NCI-H1694 (cell line): ENCODE data around the gene MESP1.

Source experiments
- DNase-seq: peaks from one replicate; lab custom pipeline; 2025; lab: John Stamatoyannopoulos, UW

MESP1 gene

GRCh38 chr15:89781055-89781454 lies 30.0 kb upstream of the MESP1 start:
- DNase-seq, result no peak

GRCh38 chr15:89780601-89781000 lies 29.6 kb upstream of the MESP1 start:
- no peak for DNase-seq

DNA sequence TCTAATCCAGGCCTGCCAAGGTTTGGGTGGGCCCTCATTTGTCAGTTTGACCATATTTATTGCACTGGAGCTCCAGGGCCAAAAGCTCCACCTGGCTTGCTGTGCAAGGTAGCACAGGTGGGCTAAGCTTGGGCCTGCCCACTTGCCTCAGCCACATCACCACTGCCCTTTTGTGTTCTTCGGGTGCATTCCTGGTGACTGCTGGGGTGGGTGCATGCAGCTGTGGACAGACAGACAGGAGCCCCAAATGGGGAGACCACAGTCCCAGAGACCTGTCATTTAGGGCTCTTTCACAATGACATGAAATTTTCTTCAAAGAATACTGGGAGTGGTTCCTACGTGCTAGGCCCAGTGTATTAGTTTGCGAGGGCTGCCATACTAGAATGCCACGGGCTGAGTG lies 27.8 kb upstream of the MESP1 start:
- no peak for DNase-seq

DNA sequence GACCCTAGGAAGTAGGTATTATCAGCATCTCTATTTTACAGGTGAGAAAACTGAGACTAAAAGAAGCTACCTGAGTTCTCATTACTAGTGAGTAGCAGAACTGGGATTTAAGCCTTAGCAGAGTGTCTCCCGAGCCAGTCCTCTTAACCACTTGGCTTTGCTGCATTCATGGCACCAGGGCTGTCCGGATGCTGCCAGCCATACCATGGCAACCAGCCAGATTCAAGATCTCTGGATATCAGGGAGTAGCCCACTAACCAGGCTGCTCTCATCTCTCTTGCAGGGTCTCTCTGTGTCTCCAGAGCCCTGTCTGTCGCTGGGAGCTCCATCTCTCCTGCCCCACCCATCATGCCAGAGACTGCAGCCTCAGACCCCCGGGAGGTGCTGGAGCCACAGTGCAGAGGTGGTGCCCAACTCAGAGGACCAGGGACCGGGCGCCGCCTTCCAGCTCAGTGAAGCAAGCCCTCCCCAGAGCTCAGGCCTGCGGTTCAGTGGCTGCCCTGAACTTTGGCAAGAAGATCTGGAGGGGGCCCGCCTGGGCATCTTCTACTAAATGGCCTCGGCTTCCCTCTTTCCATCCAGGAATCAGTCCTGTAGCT lies 26.8 kb upstream of the MESP1 start:
- no peak for DNase-seq

- DNase-seq, result no peak
Measured at GRCh38 chr15:89777073-89777751, 26.2 kb upstream of the MESP1 start.

- DNase-seq, result no peak
Measured at GRCh38 chr15:89776274-89777072, 25.4 kb upstream of the MESP1 start, which contains the start of gene MESP2. Gene MESP2, plus strand, starts transcription at chr15:89776332. Its CDS starts 26 bp downstream, at chr15:89776358.

- DNase-seq, result no peak
Measured at GRCh38 chr15:89775815-89776214, 24.8 kb upstream of the MESP1 start.

DNA sequence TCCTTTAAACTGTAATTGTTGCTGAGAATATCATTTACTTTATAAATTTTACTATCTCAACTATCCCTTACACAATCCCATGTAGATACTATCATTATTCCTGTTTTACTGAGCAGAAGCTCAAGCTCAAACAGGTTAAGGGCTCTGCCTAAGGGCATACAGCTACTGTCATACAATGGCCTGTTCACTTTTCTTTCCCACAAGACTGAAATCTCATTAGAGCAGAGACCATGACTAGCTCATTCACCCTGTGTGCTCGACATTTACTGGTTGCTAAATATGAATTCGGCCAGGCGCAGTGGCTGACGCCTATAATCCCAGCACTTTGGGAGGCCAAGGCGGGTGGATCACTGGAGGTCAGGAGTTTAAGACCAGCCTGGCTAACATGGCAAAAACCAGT lies 23.4 kb upstream of the MESP1 start:
- DNase-seq, result no peak

DNA sequence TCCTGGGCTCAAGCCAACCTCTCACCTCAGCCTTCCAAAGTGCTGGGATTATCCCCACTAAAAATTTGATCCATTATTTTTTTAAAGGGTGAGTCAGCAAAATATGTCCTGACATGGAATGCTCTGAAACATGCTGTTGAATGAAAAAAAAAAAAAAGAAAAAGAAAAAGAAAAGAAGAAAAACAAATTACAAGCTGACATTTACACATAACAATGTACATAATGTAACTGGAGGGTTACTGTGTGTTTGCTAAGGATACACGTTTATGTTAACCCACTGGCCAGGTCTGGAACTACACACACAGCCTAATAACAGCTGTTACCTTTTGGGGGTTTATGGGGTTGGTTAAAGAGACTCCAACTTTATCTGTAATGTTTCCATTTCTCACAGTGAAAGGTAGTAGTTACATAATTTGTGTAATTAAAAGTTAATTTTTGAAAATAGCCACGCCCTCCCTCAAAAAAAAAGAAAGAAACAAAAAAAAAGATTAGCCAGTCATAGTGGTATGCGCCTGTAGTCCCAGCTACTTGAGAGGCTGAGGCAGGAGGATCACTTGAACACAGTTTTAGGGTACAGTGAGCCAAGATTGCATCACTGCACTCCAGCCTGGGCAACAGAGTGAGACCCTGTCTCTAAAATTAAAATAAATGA lies 22.0 kb upstream of the MESP1 start:
- DNase-seq, result no peak

DNA sequence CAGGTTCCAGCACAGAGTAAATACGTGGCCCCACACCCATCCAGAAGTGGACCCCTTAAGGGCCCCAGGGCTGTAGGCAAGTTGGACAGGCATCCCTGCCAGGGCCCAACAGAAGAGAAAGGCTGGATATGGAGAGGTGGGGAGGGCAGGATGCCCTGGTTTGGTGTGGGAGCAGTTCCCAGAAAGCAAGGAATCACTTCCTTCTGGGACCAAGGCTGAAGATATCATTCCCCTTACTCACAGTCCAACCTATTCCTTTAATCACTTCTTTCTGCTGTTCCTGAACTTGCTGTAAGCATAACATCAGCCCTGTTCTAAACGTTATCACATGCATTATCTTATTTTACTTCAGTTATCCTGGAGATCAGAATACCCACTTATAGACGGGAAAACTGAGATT lies 19.0 kb upstream of the MESP1 start:
- no peak for DNase-seq

GRCh38 chr15:89769366-89769765 lies 18.3 kb upstream of the MESP1 start:
- DNase-seq, result no peak

DNA sequence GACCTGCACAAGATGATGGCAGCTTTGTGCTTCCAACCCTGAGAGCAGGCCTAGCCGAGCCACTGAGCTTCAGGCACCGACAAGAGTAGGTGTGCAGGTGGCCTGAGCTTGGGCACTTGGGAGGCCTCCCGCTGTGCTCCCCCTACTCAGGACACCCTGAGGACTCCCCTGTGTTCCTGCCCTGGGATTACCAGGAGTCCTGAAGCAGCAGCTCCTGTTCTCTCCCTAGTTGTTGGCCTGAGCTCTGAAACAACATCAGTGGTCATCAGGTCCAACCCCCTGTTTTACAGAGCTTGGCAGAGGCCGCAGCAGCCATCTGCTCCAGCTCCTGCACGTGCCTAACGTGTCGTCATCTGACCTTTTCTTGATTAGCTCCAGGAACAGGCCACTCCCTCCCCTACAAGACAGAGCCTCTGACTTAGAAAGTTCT lies 17.0 kb upstream of the MESP1 start:
- DNase-seq, result no peak

DNA sequence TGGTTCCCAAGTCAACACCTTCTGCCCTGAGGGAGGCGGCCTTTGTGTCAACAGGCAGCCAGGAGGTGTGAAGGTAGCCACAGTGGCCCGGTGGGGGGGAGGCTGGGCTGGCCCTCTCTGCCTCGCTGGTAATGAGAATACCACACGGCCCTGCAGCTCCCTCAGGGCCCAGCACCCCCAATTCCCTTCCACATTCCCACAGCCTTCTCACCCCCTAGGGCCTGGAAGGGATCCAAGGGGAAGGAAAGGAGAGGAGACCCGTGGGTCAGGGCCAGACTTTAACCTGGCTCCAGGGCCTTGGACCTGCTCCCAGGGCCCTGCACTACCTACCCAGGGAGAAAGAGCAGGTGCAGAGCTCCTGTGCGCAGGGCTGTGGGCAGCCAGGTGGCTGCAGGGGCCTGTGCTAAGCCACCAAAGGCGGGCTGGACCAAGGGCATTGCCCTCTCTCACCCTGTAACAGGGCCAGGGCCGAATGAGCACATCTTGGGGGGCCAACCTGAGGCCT lies 16.4 kb upstream of the MESP1 start:
- DNase-seq, result no peak

DNA sequence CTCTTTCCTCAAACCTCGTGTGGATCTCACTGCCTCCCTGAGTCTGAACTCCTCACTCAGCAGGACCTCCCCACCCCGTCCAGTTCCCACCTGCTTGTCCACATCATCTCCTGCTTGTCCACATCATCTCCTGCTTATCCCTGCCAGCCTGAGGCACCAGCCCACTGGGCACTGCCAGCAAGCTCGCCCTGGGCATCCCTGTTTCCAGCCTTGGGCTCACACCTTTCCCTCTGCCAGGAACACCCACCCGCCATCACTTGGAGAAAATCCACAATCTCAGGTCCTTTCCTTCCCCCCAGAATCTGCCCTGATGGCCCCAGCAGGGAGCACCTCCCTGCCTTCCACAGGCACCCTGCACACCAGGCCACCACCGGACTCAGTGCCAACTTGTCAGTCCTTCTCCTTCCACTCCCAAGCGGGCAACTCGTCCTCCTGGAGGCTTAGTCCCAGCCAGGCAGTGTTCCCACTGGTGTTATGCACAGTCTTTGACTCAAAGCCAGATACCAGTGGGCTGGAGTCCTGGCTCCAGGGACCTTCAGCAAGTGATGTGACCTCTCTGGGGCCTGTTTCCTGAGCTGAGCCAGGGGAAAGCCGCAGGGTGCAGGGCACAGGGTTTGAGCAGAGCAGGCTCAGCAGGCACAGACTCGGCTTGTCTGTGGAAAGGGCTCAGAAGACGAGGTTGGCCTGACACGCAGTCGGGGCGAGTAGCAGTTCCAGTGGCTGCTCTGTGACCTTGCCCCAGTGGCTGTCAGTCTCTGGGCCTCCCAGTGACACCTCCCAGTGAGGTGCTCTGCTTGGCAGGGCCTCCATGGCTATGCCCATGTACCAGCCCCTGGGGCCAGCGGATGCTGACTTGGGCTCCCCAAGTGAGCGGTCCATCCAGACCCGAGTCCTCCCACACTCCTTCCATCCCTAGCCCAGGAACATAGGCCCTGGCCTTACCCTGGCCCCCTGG lies 15.6 kb upstream of the MESP1 start:
- DNase-seq, result no peak

- no peak for DNase-seq
Measured at GRCh38 chr15:89765694-89766093, 14.6 kb upstream of the MESP1 start.

DNA sequence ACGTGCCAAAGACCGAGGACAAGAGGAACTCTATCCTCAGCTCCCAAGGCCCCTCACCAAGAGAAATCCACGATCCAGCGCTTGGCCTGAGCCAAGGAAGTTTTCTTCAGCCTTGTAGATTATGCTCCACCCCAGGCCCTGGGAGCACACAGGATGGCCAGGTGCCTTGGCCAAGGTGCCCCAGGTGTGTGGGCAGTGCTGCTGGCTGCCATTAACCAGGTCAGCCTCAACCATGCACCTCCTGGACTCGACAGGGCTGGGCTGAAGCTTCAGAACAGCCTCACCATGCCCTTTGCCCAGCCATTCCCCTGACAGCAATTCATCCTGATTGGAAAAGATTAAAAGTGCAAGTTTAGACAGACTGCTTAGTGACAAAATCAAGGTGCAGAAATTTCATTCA lies 10.9 kb upstream of the MESP1 start:
- no peak for DNase-seq

GRCh38 chr15:89761009-89761831 lies 10.2 kb upstream of the MESP1 start:
- DNase-seq, result no peak

DNA sequence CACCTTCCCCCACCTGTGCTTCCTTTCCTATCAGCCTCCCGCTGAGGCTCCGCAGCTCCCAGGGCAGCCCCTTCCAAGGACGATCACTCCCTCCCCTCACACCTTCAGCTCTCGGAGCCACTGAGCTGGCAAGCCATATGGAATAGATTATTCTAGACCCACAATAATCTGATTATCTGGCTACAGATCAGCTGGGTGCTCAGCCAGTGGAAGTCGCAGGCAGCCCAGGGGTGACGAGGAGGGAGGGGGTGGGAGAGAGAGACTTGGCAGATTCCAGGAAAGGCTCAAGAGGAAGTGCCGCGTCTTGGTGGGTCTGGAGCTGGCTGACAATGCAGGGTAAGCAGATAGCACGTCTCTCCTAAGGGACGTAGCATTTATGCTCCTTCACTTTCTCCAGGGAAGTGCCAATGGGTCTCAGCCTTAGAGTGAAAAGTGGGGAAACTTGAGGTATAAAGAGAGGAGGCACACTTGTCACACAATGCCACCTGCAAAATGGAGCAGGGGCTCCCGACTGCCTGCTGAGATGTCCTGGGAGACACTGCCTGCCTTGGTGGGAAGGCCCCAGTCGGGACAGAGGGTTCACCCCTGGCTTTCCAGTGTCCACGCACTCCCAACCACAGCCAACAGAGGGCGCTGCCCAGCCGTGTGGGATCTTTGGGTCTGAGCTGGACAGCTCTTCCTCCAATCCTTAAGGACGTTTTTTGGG lies 9.4 kb upstream of the MESP1 start:
- DNase-seq, result peak; percentile 53

GRCh38 chr15:89759835-89760234 lies 8.8 kb upstream of the MESP1 start:
- no peak for DNase-seq

- no peak for DNase-seq
Measured at GRCh38 chr15:89758981-89759380, 7.9 kb upstream of the MESP1 start.
